Osteocyte (in vitro differentiated cells): ENCODE measurements around the gene LNX1. TPM values are rescaled to one million over a fixed set of nuclear protein-coding genes. Genes with fewer than 3 reads are reported as not detected.

Source experiments
- DNase-seq: peaks from one replicate; pipeline ENCODE4 v3.0.0; 2021; ENCODE audit warnings: mixed read lengths; ENCODE audit not compliant: unreplicated experiment; ENCODE audit errors: extremely low spot score
- H3K27ac Mint-ChIP-seq: one replicate; pipeline ENCODE4 v1.8.0; 2021; ENCODE audit warnings: mild to moderate bottlenecking, mixed read lengths; ENCODE audit not compliant: unreplicated experiment
- H3K27me3 Mint-ChIP-seq: one replicate; pipeline ENCODE4 v1.8.0; 2021; ENCODE audit warnings: mixed read lengths; ENCODE audit not compliant: unreplicated experiment
- H3K36me3 Mint-ChIP-seq: one replicate; pipeline ENCODE4 v1.8.0; 2021; ENCODE audit warnings: mixed read lengths; ENCODE audit not compliant: unreplicated experiment
- H3K4me1 Mint-ChIP-seq: one replicate; pipeline ENCODE4 v1.8.0; 2021; ENCODE audit warnings: mixed read lengths; ENCODE audit not compliant: unreplicated experiment
- H3K4me3 Mint-ChIP-seq: one replicate; pipeline ENCODE4 v1.8.0; 2021; ENCODE audit warnings: mild to moderate bottlenecking, moderate library complexity, mixed read lengths; ENCODE audit not compliant: unreplicated experiment
- H3K9me3 Mint-ChIP-seq: one replicate; pipeline ENCODE4 v1.8.0; 2021; ENCODE audit warnings: mixed read lengths; ENCODE audit not compliant: unreplicated experiment
- total RNA-seq: library from RNA; stranded (reverse); gene quantifications from 2 replicates; pipeline ENCODE4 v1.2.1, GENCODE V29; 2021
- TF ChIP-seq, protein P1 (sequence below): fragments of 200-600 bp; sonication (generic); IDR thresholded peaks from 2 replicates; pipeline ENCODE4 v1.5.0; 2021; ENCODE audit warnings: antibody characterized with exemption, mild to moderate bottlenecking, moderate library complexity

The LNX1 gene
- total RNA-seq, 1 donor from 2014 or later: 0.24 TPM

DNA sequence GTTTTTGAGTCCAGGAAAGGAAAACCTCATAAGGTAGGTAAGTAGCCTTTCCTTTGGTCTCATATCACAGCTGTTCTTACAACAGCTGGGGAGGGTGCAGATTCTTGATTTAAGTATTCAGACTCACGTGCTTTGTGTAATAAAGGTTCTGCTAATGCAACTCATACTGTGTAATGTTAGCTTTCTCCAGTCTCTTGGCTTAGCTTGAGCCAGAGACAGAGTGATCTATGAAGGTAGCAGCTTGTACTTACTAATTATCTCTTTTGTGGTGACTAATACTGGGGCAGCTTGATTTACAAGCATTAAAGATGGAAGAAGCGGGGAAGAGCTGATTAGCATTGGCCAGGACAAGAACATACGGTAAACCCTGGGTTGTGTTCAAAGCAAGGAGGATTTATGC lies 80.3 kb downstream of the LNX1 start:
- Mint-ChIP-seq H3K36me3 (no peaks in the 10 kb centered on the region), H3K4me1 (peaks cover 19% of the 10 kb centered on the region)

DNA sequence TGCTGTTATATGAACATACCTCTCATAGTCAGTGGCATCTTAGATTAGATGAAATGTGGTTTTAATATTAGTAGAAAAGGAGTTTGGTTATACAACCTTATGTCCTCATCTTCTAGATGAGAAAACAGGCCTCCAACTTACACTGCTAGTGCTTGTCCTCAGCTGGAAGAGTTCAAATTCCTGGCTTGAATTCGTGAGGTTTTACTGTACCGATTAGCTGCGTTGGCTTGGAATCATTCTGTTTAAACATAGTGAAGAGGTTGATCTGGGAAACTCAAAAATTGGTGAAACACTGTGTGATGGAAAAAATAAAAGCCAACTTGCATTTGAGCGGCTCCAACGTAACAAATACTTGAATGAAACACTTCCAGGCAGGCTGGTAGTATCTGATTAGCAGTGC lies 81.0 kb downstream of the LNX1 start:
- Mint-ChIP-seq H3K4me1 (peaks cover 19% of the 10 kb centered on the region), H3K27me3 (no peaks in the 10 kb centered on the region), H3K36me3 (no peaks in the 10 kb centered on the region), H3K4me3 (no peak overlapping the region), H3K9me3 (peaks cover 5% of the 10 kb centered on the region), H3K27ac (no peak overlapping the region)
- no peak for DNase-seq
- TF ChIP-seq, protein P1, sequence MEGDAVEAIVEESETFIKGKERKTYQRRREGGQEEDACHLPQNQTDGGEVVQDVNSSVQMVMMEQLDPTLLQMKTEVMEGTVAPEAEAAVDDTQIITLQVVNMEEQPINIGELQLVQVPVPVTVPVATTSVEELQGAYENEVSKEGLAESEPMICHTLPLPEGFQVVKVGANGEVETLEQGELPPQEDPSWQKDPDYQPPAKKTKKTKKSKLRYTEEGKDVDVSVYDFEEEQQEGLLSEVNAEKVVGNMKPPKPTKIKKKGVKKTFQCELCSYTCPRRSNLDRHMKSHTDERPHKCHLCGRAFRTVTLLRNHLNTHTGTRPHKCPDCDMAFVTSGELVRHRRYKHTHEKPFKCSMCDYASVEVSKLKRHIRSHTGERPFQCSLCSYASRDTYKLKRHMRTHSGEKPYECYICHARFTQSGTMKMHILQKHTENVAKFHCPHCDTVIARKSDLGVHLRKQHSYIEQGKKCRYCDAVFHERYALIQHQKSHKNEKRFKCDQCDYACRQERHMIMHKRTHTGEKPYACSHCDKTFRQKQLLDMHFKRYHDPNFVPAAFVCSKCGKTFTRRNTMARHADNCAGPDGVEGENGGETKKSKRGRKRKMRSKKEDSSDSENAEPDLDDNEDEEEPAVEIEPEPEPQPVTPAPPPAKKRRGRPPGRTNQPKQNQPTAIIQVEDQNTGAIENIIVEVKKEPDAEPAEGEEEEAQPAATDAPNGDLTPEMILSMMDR: no peak

More for the DNA sequence above, 80.3 kb downstream of the LNX1 start:
- no peaks in the 10 kb centered on the region for H3K27me3 Mint-ChIP-seq
- H3K27ac Mint-ChIP-seq: no peak overlapping the region
- H3K4me3 Mint-ChIP-seq: no peak overlapping the region
- DNase-seq: no peak
- H3K9me3 Mint-ChIP-seq: peaks cover 5% of the 10 kb centered on the region
- TF ChIP-seq, protein P1: no peak

DNA sequence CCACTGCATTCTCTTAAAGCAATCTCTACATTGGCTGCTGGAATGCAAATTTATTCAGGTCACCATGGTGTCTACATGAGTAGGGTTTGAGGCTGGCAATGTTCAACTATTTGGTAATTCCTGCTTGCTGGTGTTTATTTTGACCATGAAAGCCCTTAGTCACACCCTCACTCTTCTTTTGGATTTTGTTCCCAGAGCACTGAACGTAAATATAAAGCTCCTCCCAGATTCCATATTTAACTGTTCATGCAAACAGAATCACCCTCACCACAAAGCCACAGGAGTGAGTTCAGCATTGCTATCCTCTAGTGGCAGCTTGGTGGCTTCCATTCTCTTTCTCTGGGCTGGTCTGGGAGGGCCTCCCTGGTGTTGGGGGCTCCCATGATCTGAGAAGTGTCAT lies 82.8 kb downstream of the LNX1 start:
- peaks cover 19% of the 10 kb centered on the region for H3K4me1 Mint-ChIP-seq
- H3K27me3 Mint-ChIP-seq: no peaks in the 10 kb centered on the region
- peaks cover 3% of the 10 kb centered on the region for H3K9me3 Mint-ChIP-seq
- H3K36me3 Mint-ChIP-seq: no peaks in the 10 kb centered on the region
- TF ChIP-seq, protein P1: no peak
- peak overlapping the region; percentile 82 for H3K27ac Mint-ChIP-seq
- no peak overlapping the region for H3K4me3 Mint-ChIP-seq
- no peak for DNase-seq

DNA sequence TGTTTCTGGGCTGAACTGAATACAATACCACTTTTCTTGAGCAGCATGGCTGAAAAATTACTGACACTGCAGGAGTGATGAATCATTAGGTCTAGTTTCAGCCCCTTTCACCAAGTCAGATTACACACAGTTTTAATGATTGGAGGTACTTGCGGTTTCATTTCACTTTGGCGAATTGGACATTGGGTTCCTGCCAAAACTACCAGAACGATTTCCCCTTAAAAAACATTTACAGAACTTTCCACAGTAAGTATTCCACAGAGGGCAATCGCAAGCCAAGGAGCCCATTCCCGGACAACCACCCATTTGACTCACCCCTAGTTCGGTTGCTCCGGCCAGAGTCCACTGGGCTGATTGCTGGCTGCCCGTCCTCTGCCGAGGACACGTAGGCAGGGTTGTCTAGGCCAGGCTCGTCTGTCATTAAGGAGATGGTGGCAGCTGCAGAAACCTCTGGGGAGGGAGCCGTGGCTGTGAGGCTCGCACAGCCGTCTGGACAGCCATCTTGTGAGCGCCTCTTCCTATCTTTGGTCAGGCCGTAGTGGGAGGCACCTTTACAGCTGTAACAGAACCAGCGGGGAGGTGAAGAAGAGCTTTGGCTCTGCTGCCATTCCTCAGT lies 83.5 kb downstream of the LNX1 start:
- no peaks in the 10 kb centered on the region for H3K9me3 Mint-ChIP-seq
- TF ChIP-seq, protein P1: no peak
- H3K27me3 Mint-ChIP-seq: no peaks in the 10 kb centered on the region
- H3K27ac Mint-ChIP-seq: peak overlapping the region; percentile 82
- DNase-seq: no peak
- H3K4me3 Mint-ChIP-seq: peak overlapping the region; percentile 62
- peaks cover 19% of the 10 kb centered on the region for H3K4me1 Mint-ChIP-seq
- H3K36me3 Mint-ChIP-seq: no peaks in the 10 kb centered on the region

DNA sequence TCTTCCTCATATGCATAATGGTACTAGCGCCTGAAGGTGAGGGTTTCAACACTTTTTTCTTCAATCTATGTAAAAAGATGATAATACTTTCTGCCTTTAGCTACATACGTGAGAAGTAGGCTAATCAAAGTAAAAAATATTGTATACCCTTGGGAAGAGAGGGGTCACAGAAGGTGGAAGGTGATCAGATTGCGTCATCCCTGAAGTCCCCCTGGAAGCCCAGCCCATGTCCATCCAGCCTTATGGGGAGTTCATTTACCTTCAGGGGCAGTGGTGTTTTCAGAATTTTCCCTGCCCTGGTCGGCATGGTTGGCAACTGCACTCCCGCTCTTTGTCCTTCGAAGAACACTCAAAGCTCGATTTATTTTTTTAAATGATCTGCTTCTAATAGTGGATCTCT lies 84.2 kb downstream of the LNX1 start:
- H3K4me3 Mint-ChIP-seq: no peak overlapping the region
- H3K9me3 Mint-ChIP-seq: no peaks in the 10 kb centered on the region
- H3K4me1 Mint-ChIP-seq: peaks cover 19% of the 10 kb centered on the region
- TF ChIP-seq, protein P1: no peak
- no peaks in the 10 kb centered on the region for H3K27me3 Mint-ChIP-seq
- H3K36me3 Mint-ChIP-seq: no peaks in the 10 kb centered on the region
- H3K27ac Mint-ChIP-seq: peak overlapping the region; percentile 82
- no peak for DNase-seq
